ENCODE measurements around the gene RAPGEF1.

DNA sequence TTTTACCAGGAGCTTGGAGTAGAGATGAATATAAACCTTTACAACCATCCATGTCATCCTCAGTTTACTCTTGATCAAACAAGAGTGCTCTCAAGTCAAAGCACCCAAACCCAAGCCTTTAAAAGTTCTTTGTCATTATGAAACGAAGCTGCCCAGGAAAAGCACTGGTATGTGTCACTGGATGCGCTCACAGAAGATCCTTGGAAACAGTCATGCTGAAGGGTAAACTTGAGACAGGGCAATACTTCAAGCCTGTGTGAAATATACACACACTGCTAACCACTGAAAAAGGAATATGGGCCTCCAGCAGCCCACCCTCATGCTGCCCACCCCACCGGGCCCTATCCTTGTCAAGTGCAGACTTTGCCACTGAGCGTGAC lies 110.1 kb downstream of the RAPGEF1 start:
- no peak for TF ChIP-seq POLR2A (IDR thresholded peaks at IDR 0.05)
- TF ChIP-seq EP300 (IDR thresholded peaks at IDR 0.05), result no peak
- TF ChIP-seq, protein P1, sequence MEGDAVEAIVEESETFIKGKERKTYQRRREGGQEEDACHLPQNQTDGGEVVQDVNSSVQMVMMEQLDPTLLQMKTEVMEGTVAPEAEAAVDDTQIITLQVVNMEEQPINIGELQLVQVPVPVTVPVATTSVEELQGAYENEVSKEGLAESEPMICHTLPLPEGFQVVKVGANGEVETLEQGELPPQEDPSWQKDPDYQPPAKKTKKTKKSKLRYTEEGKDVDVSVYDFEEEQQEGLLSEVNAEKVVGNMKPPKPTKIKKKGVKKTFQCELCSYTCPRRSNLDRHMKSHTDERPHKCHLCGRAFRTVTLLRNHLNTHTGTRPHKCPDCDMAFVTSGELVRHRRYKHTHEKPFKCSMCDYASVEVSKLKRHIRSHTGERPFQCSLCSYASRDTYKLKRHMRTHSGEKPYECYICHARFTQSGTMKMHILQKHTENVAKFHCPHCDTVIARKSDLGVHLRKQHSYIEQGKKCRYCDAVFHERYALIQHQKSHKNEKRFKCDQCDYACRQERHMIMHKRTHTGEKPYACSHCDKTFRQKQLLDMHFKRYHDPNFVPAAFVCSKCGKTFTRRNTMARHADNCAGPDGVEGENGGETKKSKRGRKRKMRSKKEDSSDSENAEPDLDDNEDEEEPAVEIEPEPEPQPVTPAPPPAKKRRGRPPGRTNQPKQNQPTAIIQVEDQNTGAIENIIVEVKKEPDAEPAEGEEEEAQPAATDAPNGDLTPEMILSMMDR (IDR thresholded peaks at IDR 0.05), result no peak

Data from ovary (tissue), 3 donors.